K562 (cell line): Measurements from ENCODE around the gene NPFFR1. TPM values are rescaled to one million over a fixed set of nuclear protein-coding genes. Genes with fewer than 3 reads are reported as not detected.
"Not testable (repeated sequence)": the region's sequence is repeated elsewhere in the genome, so short reads cannot be mapped to it uniquely, and the experiment has no call there.

Experiments
- ATAC-seq: fragments of 200-7000 bp; cut with Tn5 transposase; 3 replicates; pipeline ENCODE4 v1.9.1; 2020; ENCODE audit warnings: moderate library complexity
- BruUV-seq: library from RNA; stranded (reverse); fragments of 400-500 nt; replicated peaks from 2 replicates; lab custom pipeline; 2021; lab: Mats Ljungman, UMichigan
- CTCF ChIA-PET: fragments of 300-600 bp; formaldehyde crosslinking; extraction: SDS; loops from one replicate; lab custom pipeline; 2021; ENCODE audit warnings: low intra/inter-chr PET ratio; lab: Yijun Ruan, JAX
- POLR2A ChIA-PET: fragments of 300-600, 350-650 bp; sonication (Branson Sonifier 250); formaldehyde crosslinking; extraction: SDS; loops from one replicate; lab custom pipeline; 2021; ENCODE audit warnings: antibody characterized with exemption, inconsistent platforms; lab: Yijun Ruan, JAX
- DNase-seq, 4 experiments: peaks; one replicate each; pipeline versions ENCODE4 v3.0.0 to v3.0.0-alpha.2; 2011 to 2018; ENCODE audit warnings: low spot score in 3 of 4, mixed read lengths in 3 of 4; ENCODE audit errors: extremely low read depth in 1 of 4
- FAIRE-seq: peaks from 2 replicates; lab custom pipeline; 2011; peaks lifted over from hg19 to GRCh38; lab: Jason Lieb, UNC
- H2AFZ ChIP-seq: 2 replicates; pipeline ENCODE4 v1.6.0; 2011; ENCODE audit warnings: low read depth, low read length, control low read depth, inconsistent platforms
- H3K27ac ChIP-seq: fragments of 200-600 bp; 3 replicates; pipeline ENCODE4 v1.8.0; 2011; ENCODE audit warnings: low read depth, mild to moderate bottlenecking, control low read depth, inconsistent platforms, low read length, moderate library complexity, mixed read lengths; ENCODE audit errors: extremely low read depth
- H3K27me3 ChIP-seq, 2 experiments: fragments of 300-600 bp in 1 of 2; 2 replicates in 1 of 2; 3 replicates in 1 of 2; pipeline versions ENCODE4 v1.6.0 to v1.8.0; 2011; ENCODE audit warnings: inconsistent platforms in 2 of 2, low read length in 2 of 2, mild to moderate bottlenecking in 1 of 2, mixed read lengths in 1 of 2, moderate library complexity in 1 of 2; ENCODE audit not compliant: control insufficient read depth in 2 of 2, insufficient read depth in 2 of 2
- H3K36me3 ChIP-seq: fragments of 300-600 bp; 3 replicates; pipeline ENCODE4 v1.8.0; 2011; ENCODE audit warnings: mild to moderate bottlenecking, low read length, inconsistent platforms; ENCODE audit not compliant: control insufficient read depth, insufficient read depth
- H3K4me1 ChIP-seq, 2 experiments: fragments of 200-600 bp in 1 of 2; replicated peaks in 1 of 2; 2 replicates in 1 of 2; 3 replicates in 1 of 2; pipeline versions ENCODE4 v1.5.1 to v1.8.0; 2011; ENCODE audit warnings: inconsistent platforms in 2 of 2, low read length in 2 of 2, mild to moderate bottlenecking in 1 of 2, mixed read lengths in 1 of 2, moderate library complexity in 1 of 2; ENCODE audit not compliant: control insufficient read depth in 2 of 2, insufficient read depth in 2 of 2
- H3K4me2 ChIP-seq: 2 replicates; pipeline ENCODE4 v1.6.1; 2011; ENCODE audit warnings: low read length, control low read depth, inconsistent platforms, mixed read lengths; ENCODE audit not compliant: insufficient read depth
- H3K4me3 ChIP-seq: fragments of 200-600 bp; sonication (generic), shearing (Covaris generic); 2 replicates; pipeline ENCODE4 v1.5.1; 2016; ENCODE audit warnings: control low read depth, inconsistent platforms
- H3K79me2 ChIP-seq: fragments of 200-600 bp; 3 replicates; pipeline ENCODE4 v1.8.0; 2011; ENCODE audit warnings: low read length, inconsistent platforms; ENCODE audit not compliant: control insufficient read depth, insufficient read depth
- H3K9ac ChIP-seq, 2 experiments: 2 replicates each; pipeline versions ENCODE4 v1.6.0 to v1.6.1; 2011; ENCODE audit warnings: low read depth in 2 of 2, low read length in 2 of 2, control low read depth in 1 of 2, inconsistent platforms in 1 of 2, mild to moderate bottlenecking in 1 of 2, mixed read lengths in 1 of 2; ENCODE audit not compliant: insufficient read depth in 1 of 2
- H3K9me1 ChIP-seq: one replicate; pipeline ENCODE4 v1.6.0; 2011; ENCODE audit warnings: inconsistent platforms, mild to moderate bottlenecking, low read length, moderate library complexity; ENCODE audit not compliant: control insufficient read depth, insufficient read depth
- H3K9me3 ChIP-seq: replicated peaks from 2 replicates; pipeline ENCODE4 v1.5.1; 2011; ENCODE audit warnings: low read depth, low read length, inconsistent platforms; ENCODE audit not compliant: control insufficient read depth, insufficient read depth
- H4K20me1 ChIP-seq: replicated peaks from 2 replicates; pipeline ENCODE4 v1.6.1; 2011; ENCODE audit warnings: low read length, inconsistent platforms, mixed read lengths; ENCODE audit not compliant: control insufficient read depth, insufficient read depth
- ETS1 ChIP-seq: conservative IDR thresholded peaks from 2 replicates; pipeline ENCODE4 v1.6.1; 2011; ENCODE audit warnings: low read depth, mild to moderate bottlenecking, low read length; ENCODE audit not compliant: control insufficient read depth
- FIP1L1 ChIP-seq: fragments of 200-400 bp; formaldehyde crosslinking; IDR thresholded peaks from 2 replicates; pipeline ENCODE4 v1.6.1; 2018; ENCODE audit warnings: mild to moderate bottlenecking, low read depth, low read length; ENCODE audit not compliant: poor library complexity, severe bottlenecking
- PRPF4 ChIP-seq: fragments of 200-400 bp; formaldehyde crosslinking; IDR thresholded peaks from one replicate; pipeline ENCODE4 v1.6.1; 2017; ENCODE audit warnings: low read length, low read depth, mild to moderate bottlenecking; ENCODE audit not compliant: insufficient read depth, poor library complexity, severe bottlenecking
- SRF ChIP-seq, 2 experiments: fragments of 250-450, 450-650 bp in 1 of 2; sonication (Bioruptor Pico) in 1 of 2; sonication (generic) in 1 of 2; formaldehyde crosslinking; IDR thresholded peaks; 2 replicates each; pipeline versions ENCODE4 v1.5.0 to v1.5.1; 2020 to 2022; ENCODE audit warnings: mild to moderate bottlenecking in 1 of 2, missing genetic modification reagents in 1 of 2
- ZNF140 ChIP-seq: fragments of 250-450 bp; sonication (Bioruptor Pico); IDR thresholded peaks from 2 replicates; pipeline ENCODE4 v1.8.0; 2021; ENCODE audit warnings: moderate library complexity, mild to moderate bottlenecking, inconsistent platforms
- WGBS: fragments of 100-300 bp; shearing (Covaris generic); methylation state at CpG from one replicate; pipeline ENCODE4 v1.1.6; 2016; ENCODE audit warnings: low coverage, mixed read lengths; ENCODE audit not compliant: insufficient coverage; ENCODE audit errors: missing lambda C conversion rate; 5-methylcytosine and 5-hydroxymethylcytosine counted together
- in situ Hi-C: fragments of 300-500 bp; cut with MboI; formaldehyde crosslinking; loops from 4 replicates; pipeline ENCODE4 v1.15.0; 2018; ENCODE audit warnings: inconsistent platforms, mixed read lengths
- intact Hi-C: fragments of 100-400 bp; cut with micrococcal nuclease; formaldehyde crosslinking; loops from 2 replicates; pipeline ENCODE4 v1.14.2; 2022
- polyA plus RNA-seq, 8 experiments: library from polyadenylated mRNA; depleted of rRNA in 4 of 8; stranded (reverse) in 5 of 8; unstranded in 3 of 8; fragments of >200 nt; fragmentation: Nextera tagmentation in 2 of 8; fragmentation: Illumina TruSeq in 1 of 8; extraction: Ambion mirVana in 2 of 8; extraction: Trizol in 1 of 8; gene quantifications; 2 replicates each; pipeline versions ENCODE4 v1.2.1 to v1.2.3, GENCODE V29; 2011 to 2014; ENCODE audit warnings: inconsistent platforms in 1 of 8, missing spikeins in 1 of 8
- total RNA-seq, 7 experiments: library from RNA; depleted of rRNA in 6 of 7; stranded (reverse); fragments of >200 nt in 6 of 7; fragmentation: Illumina TruSeq in 2 of 7; extraction: Trizol in 2 of 7; gene quantifications; 2 replicates each; pipeline versions ENCODE4 v1.2.1 to v1.2.3, GENCODE V29; 2011 to 2021; ENCODE audit warnings: low replicate concordance in 1 of 7

NPFFR1 gene
- total and polyA plus RNA-seq, 9 of the 15 experiments (the other 6 are each of a cell fraction or from before 2014, with no cell fraction given) = under 0.01 TPM; not detected in 8

DNA sequence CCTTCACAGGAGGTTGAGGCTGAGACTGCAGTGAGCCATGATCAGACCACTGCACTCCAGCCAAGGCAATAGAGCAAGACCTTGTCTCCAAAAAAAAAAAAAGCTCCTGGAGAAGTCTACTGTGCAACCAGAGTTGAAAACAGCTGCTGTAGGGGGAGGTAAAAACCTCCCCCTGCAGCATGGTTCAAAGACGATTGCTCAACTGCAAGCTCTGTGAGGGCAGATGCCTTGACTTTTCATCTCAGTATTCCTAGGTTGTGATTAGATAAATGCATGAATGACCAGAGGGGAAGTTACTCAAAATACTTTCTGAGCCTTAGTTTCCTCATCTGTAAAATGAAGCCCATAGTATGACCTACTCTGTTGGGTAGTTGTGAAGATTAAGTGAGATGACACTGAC is 25.6 kb downstream of the NPFFR1 start:
- no peak for TF ChIP-seq FIP1L1
- TF ChIP-seq SRF (CRISPR knock-in tag; IDR thresholded peaks at IDR 0.05) = no peak
- no peak for TF ChIP-seq ETS1
- no peak for TF ChIP-seq ZNF140 (CRISPR knock-in tag)
- TF ChIP-seq PRPF4 = no peak
- POLR2A ChIA-PET = no interaction called here
- H4K20me1 ChIP-seq = no peaks in the 10 kb centered on the region
- FAIRE-seq (no peak), ATAC-seq (no peak), DNase-seq (no peak)
- H3K79me2 ChIP-seq = no peaks in the 10 kb centered on the region
- peaks cover 0 to 15% of the 10 kb centered on the region in 2 experiments; a peak in 3 of 5 replicates for H3K4me1 ChIP-seq
- no peak overlapping the region for H2AFZ ChIP-seq
- no peaks in the 10 kb centered on the region for H3K9me1 ChIP-seq
- no TSS peak for BruUV-seq
- intact Hi-C loops (no loop called here), in situ Hi-C loops (no loop called here)
- no peaks in the 10 kb centered on the region for H3K9me3 ChIP-seq
- WGBS = 0% methylated on average over 1 of the region's 1 CpG
- no peak overlapping the region for H3K27ac ChIP-seq
- H3K4me2 ChIP-seq = no peak overlapping the region
- peaks cover 28 to 52% of the 10 kb centered on the region in 2 experiments for H3K27me3 ChIP-seq
- H3K9ac ChIP-seq = no peak overlapping the region
- no peaks in the 10 kb centered on the region for H3K36me3 ChIP-seq
- CTCF ChIA-PET = no interaction called here
- H3K4me3 ChIP-seq = no peak overlapping the region

GRCh38 chr10:70257816-70258215 is 26.0 kb downstream of the NPFFR1 start:
- peaks cover 30 to 56% of the 10 kb centered on the region in 2 experiments for H3K27me3 ChIP-seq
- H3K9me1 ChIP-seq, CTCF ChIA-PET, H3K9ac ChIP-seq, H3K36me3 ChIP-seq, ATAC-seq, H3K79me2 ChIP-seq, H3K27ac ChIP-seq, DNase-seq, POLR2A ChIA-PET, in situ Hi-C loops, BruUV-seq, H3K9me3 ChIP-seq, FAIRE-seq, H3K4me2 ChIP-seq, intact Hi-C loops, H4K20me1 ChIP-seq, H2AFZ ChIP-seq, H3K4me3 ChIP-seq: not testable (repeated sequence)
- H3K4me1 ChIP-seq = peaks cover 0 to 15% of the 10 kb centered on the region in 2 experiments; a peak in 3 of 5 replicates
- 33% methylated on average over 8 of the region's 8 CpGs for WGBS
